Progenitor cell of endocrine pancreas (in vitro differentiated cells): ENCODE data around the gene SLC35E1. TPM values are rescaled to one million over a fixed set of nuclear protein-coding genes. Genes with fewer than 3 reads are reported as not detected.
A peak's percentile ranks its signal among the peaks of the same experiment; 100 is the strongest.

Source experiments
- DNase-seq: peaks from one replicate; pipeline ENCODE4 v3.0.0; 2021; ENCODE audit warnings: low spot score; ENCODE audit not compliant: unreplicated experiment
- H3K27ac Mint-ChIP-seq: 2 replicates; pipeline ENCODE4 v1.8.0; 2021; ENCODE audit warnings: mild to moderate bottlenecking, moderate library complexity, mixed read lengths
- H3K27me3 Mint-ChIP-seq: 2 replicates; pipeline ENCODE4 v1.8.0; 2021; ENCODE audit warnings: mixed read lengths
- H3K36me3 Mint-ChIP-seq: 2 replicates; pipeline ENCODE4 v1.8.0; 2022; ENCODE audit warnings: mixed read lengths; ENCODE audit not compliant: insufficient read depth
- H3K4me1 Mint-ChIP-seq: 2 replicates; pipeline ENCODE4 v1.8.0; 2021; ENCODE audit warnings: low read depth, mixed read lengths
- H3K4me3 Mint-ChIP-seq: 2 replicates; pipeline ENCODE4 v1.8.0; 2021; ENCODE audit warnings: low read depth, mild to moderate bottlenecking, moderate library complexity, mixed read lengths
- H3K9me3 Mint-ChIP-seq: 2 replicates; pipeline ENCODE4 v1.8.0; 2021; ENCODE audit warnings: low read depth, mixed read lengths
- total RNA-seq: library from RNA; stranded (reverse); gene quantifications from 2 replicates; pipeline ENCODE4 v1.2.1, GENCODE V29; 2021
- TF ChIP-seq, protein P1 (sequence below): fragments of 200-600 bp; sonication (generic); IDR thresholded peaks from one replicate; pipeline ENCODE4 v1.5.0; 2021; ENCODE audit warnings: antibody characterized with exemption, mild to moderate bottlenecking; ENCODE audit not compliant: unreplicated experiment

The SLC35E1 gene
- total RNA-seq, 1 donor from 2014 or later: 49.1 TPM

DNA sequence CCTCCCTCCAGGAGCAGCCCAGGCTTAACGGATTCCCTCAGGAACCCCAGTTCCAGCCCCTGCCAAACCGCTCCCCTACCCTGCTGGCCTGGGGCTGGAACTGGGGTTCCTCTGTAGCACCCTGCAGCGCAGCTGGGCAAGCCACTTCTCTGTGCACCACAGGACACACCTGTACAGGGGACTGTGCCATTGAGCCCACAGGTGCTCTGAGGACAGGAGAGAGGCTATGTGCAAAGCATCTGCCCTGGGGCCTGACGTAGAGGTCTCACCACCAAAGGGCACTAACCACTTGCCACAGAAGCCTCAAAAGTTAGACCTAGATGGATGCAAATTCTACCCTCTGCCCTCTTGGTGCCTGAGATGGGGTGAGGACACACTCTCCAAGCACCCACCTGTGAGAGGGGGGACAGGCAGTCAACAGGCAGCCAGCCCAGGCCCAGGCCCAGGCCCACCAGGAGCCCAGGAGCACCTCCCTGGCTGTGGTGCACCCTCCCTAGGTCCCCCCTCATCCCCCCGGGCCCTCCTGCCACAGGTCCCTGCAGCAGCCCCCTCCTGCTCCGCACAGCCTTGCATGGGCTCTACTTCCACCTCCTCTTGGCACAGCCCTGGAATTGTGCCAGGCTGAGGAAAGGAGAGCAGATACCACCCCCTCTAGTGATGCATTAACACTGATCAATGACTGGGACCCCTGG lies 27.6 kb upstream of the SLC35E1 start:
- DNase-seq: no peak
- no peaks in the 10 kb centered on the region for H3K27me3 Mint-ChIP-seq
- H3K27ac Mint-ChIP-seq: no peak overlapping the region
- H3K4me3 Mint-ChIP-seq: no peak overlapping the region
- H3K4me1 Mint-ChIP-seq: peaks cover 10% of the 10 kb centered on the region
- H3K9me3 Mint-ChIP-seq: no peaks in the 10 kb centered on the region
- no peaks in the 10 kb centered on the region for H3K36me3 Mint-ChIP-seq
- TF ChIP-seq, protein P1, sequence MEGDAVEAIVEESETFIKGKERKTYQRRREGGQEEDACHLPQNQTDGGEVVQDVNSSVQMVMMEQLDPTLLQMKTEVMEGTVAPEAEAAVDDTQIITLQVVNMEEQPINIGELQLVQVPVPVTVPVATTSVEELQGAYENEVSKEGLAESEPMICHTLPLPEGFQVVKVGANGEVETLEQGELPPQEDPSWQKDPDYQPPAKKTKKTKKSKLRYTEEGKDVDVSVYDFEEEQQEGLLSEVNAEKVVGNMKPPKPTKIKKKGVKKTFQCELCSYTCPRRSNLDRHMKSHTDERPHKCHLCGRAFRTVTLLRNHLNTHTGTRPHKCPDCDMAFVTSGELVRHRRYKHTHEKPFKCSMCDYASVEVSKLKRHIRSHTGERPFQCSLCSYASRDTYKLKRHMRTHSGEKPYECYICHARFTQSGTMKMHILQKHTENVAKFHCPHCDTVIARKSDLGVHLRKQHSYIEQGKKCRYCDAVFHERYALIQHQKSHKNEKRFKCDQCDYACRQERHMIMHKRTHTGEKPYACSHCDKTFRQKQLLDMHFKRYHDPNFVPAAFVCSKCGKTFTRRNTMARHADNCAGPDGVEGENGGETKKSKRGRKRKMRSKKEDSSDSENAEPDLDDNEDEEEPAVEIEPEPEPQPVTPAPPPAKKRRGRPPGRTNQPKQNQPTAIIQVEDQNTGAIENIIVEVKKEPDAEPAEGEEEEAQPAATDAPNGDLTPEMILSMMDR: no peak

DNA sequence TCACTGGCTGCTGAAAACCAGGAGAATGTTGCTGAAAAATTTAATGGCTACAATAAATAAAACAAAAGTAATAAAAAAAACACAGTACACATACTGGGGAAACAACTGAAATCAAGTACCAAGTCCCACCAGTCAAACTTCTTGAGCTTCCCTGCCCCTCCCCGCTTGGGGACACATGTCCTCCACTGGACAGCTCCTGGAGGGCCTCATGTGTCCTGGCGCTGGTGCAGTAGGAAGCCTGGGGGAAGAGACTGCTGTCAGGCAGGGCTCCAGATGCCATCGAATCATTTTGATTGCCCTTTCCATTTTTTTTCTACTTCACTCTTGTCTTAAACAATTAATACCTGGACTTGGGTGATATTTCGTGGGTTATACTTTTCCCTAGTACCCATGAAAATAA lies 26.6 kb upstream of the SLC35E1 start:
- DNase-seq: no peak
- Mint-ChIP-seq H3K27ac (peak overlapping the region; percentile 84), H3K4me3 (no peak overlapping the region), H3K36me3 (no peaks in the 10 kb centered on the region), H3K9me3 (no peaks in the 10 kb centered on the region), H3K4me1 (peaks cover 10% of the 10 kb centered on the region), H3K27me3 (no peaks in the 10 kb centered on the region)
- TF ChIP-seq, protein P1: no peak

GRCh38 chr19:16596399-16596798 lies 24.2 kb upstream of the SLC35E1 start:
- Mint-ChIP-seq H3K4me3 (no peak overlapping the region), H3K27me3 (no peaks in the 10 kb centered on the region), H3K27ac (no peak overlapping the region), H3K9me3 (no peaks in the 10 kb centered on the region), H3K36me3 (no peaks in the 10 kb centered on the region), H3K4me1 (peaks cover 10% of the 10 kb centered on the region)
- DNase-seq: no peak
- TF ChIP-seq, protein P1: no peak

GRCh38 chr19:16595097-16595496 lies 22.9 kb upstream of the SLC35E1 start:
- Mint-ChIP-seq H3K9me3 (no peaks in the 10 kb centered on the region), H3K4me3 (no peak overlapping the region), H3K4me1 (peaks cover 7% of the 10 kb centered on the region), H3K27me3 (no peaks in the 10 kb centered on the region), H3K36me3 (no peaks in the 10 kb centered on the region), H3K27ac (peak overlapping the region; percentile 62)
- DNase-seq: no peak
- TF ChIP-seq, protein P1: no peak

GRCh38 chr19:16594681-16595091 lies 22.5 kb upstream of the SLC35E1 start:
- Mint-ChIP-seq H3K4me1 (peaks cover 7% of the 10 kb centered on the region), H3K36me3 (no peaks in the 10 kb centered on the region), H3K4me3 (no peak overlapping the region), H3K27me3 (no peaks in the 10 kb centered on the region), H3K27ac (peak overlapping the region; percentile 62), H3K9me3 (no peaks in the 10 kb centered on the region)
- TF ChIP-seq, protein P1: no peak
- no peak for DNase-seq
